SK-N-SH (cell line): ENCODE data around the gene LSM3. TPM values are rescaled to one million over a fixed set of nuclear protein-coding genes. Genes with fewer than 3 reads are reported as not detected.

Experiments used
- CTCF ChIA-PET: fragments of 300-600, 350-600 bp; formaldehyde crosslinking; extraction: SDS; loops from one replicate; lab custom pipeline; 2021; lab: Yijun Ruan, JAX
- POLR2A ChIA-PET: fragments of 350-600 bp; sonication (Branson Sonifier 250); formaldehyde crosslinking; extraction: SDS; loops from one replicate; lab custom pipeline; 2020; ENCODE audit warnings: antibody characterized with exemption, inconsistent platforms; lab: Yijun Ruan, JAX
- DNase-seq: peaks from one replicate; pipeline ENCODE4 v3.0.0; 2012
- H2AFZ ChIP-seq: fragments of 200-600 bp; sonication (generic); 2 replicates; pipeline ENCODE4 v1.8.1; 2016; ENCODE audit warnings: antibody characterized with exemption, mild to moderate bottlenecking, low read depth
- H3F3A ChIP-seq: fragments of 200-600 bp; sonication (generic); replicated peaks from 2 replicates; pipeline ENCODE3; 2016; ENCODE audit warnings: antibody characterized with exemption, mild to moderate bottlenecking; ENCODE audit not compliant: insufficient read depth
- H3K27ac ChIP-seq, 2 experiments: fragments of 200-500 bp in 1 of 2; fragments of 200-600 bp in 1 of 2; sonication (Bioruptor generic) in 1 of 2; sonication (generic), shearing (Covaris generic) in 1 of 2; 2 replicates each; pipeline versions ENCODE4 v1.5.1 to v1.6.1; 2014 to 2016; ENCODE audit warnings: low read depth in 2 of 2, inconsistent platforms in 1 of 2, low read length in 1 of 2, mild to moderate bottlenecking in 1 of 2, mixed read lengths in 1 of 2
- H3K27me3 ChIP-seq: fragments of 200-600 bp; sonication (generic), shearing (Covaris generic); 2 replicates; pipeline ENCODE4 v1.6.1; 2016; ENCODE audit warnings: mixed run types; ENCODE audit not compliant: insufficient read depth
- H3K36me3 ChIP-seq, 2 experiments: fragments of 200-500 bp in 1 of 2; fragments of 200-600 bp in 1 of 2; sonication (Bioruptor generic) in 1 of 2; sonication (generic) in 1 of 2; replicated peaks in 1 of 2; 2 replicates each; pipeline versions ENCODE3 to v1.5.1; 2014 to 2016; ENCODE audit warnings: low read length in 1 of 2, mild to moderate bottlenecking in 1 of 2; ENCODE audit not compliant: insufficient read depth in 2 of 2, control insufficient read depth in 1 of 2
- H3K4me1 ChIP-seq, 2 experiments: fragments of 200-500 bp in 1 of 2; fragments of 200-600 bp in 1 of 2; sonication (Bioruptor generic) in 1 of 2; sonication (generic), shearing (Covaris generic) in 1 of 2; 2 replicates each; pipeline versions ENCODE4 v1.5.1 to v1.6.1; 2014 to 2016; ENCODE audit warnings: low read depth in 1 of 2, low read length in 1 of 2, mixed run types in 1 of 2; ENCODE audit not compliant: insufficient read depth in 2 of 2, control insufficient read depth in 1 of 2
- H3K4me2 ChIP-seq: fragments of 200-600 bp; sonication (generic), shearing (Covaris generic); 2 replicates; pipeline ENCODE4 v1.6.1; 2017; ENCODE audit warnings: mixed run types
- H3K4me3 ChIP-seq, 2 experiments: fragments of 200-500 bp in 1 of 2; fragments of 200-600 bp in 1 of 2; sonication (Bioruptor generic) in 1 of 2; sonication (generic), shearing (Covaris generic) in 1 of 2; 2 replicates each; pipeline versions ENCODE4 v1.5.1 to v1.8.1; 2014 to 2016; ENCODE audit warnings: low read depth in 2 of 2, inconsistent platforms in 1 of 2, low read length in 1 of 2, mild to moderate bottlenecking in 1 of 2, mixed read lengths in 1 of 2, moderate library complexity in 1 of 2
- H3K79me2 ChIP-seq: fragments of 200-600 bp; sonication (generic); 2 replicates; pipeline ENCODE4 v1.8.1; 2017; ENCODE audit warnings: mild to moderate bottlenecking; ENCODE audit not compliant: insufficient read depth
- H3K9ac ChIP-seq: fragments of 200-600 bp; sonication (generic); 2 replicates; pipeline ENCODE4 v1.6.1; 2017; ENCODE audit warnings: mixed run types
- H3K9me2 ChIP-seq: fragments of 200-600 bp; sonication (generic); 2 replicates; pipeline ENCODE4 v1.6.1; 2017; ENCODE audit warnings: mixed run types
- H3K9me3 ChIP-seq: fragments of 200-600 bp; sonication (generic); 2 replicates; pipeline ENCODE4 v1.6.1; 2017; ENCODE audit warnings: mixed run types, mild to moderate bottlenecking, moderate library complexity
- H4K20me1 ChIP-seq: fragments of 200-600 bp; sonication (generic); 2 replicates; pipeline ENCODE4 v1.6.1; 2017; ENCODE audit warnings: mild to moderate bottlenecking, mixed run types; ENCODE audit not compliant: insufficient read depth
- CHD2 ChIP-seq: fragments of 150-350 bp; IDR thresholded peaks from 2 replicates; pipeline ENCODE4 v1.6.1; 2018; ENCODE audit warnings: low read length; ENCODE audit not compliant: partially characterized antibody
- EP300 ChIP-seq, 2 experiments: IDR thresholded peaks; 2 replicates each; pipeline versions ENCODE4 v1.4.0 to v1.6.1; 2012; ENCODE audit warnings: borderline replicate concordance in 1 of 2, low read depth in 1 of 2, low read length in 1 of 2
- EZH2phosphoT487 ChIP-seq: fragments of 200-600 bp; sonication (generic); IDR thresholded peaks from 2 replicates; pipeline ENCODE4 v1.6.1; 2017; ENCODE audit warnings: low read depth, mixed run types, mild to moderate bottlenecking, antibody characterized with exemption, moderate library complexity, borderline replicate concordance
- FOXJ3 ChIP-seq: sonication (generic); formaldehyde crosslinking; IDR thresholded peaks from 2 replicates; pipeline ENCODE4 v1.5.1; 2020; ENCODE audit warnings: mild to moderate bottlenecking, missing genetic modification reagents
- FOXM1 ChIP-seq: IDR thresholded peaks from 2 replicates; pipeline ENCODE4 v1.4.0; 2012; ENCODE audit warnings: low read depth, mild to moderate bottlenecking
- GABPA ChIP-seq: IDR thresholded peaks from 2 replicates; pipeline ENCODE4 v1.4.0; 2012; ENCODE audit warnings: low read depth, mild to moderate bottlenecking
- GATA2 ChIP-seq: sonication (generic); formaldehyde crosslinking; IDR thresholded peaks from 2 replicates; pipeline ENCODE4 v1.5.0; 2020; ENCODE audit warnings: mild to moderate bottlenecking, missing genetic modification reagents
- JUND ChIP-seq: IDR thresholded peaks from 2 replicates; pipeline ENCODE4 v1.4.0; 2012
- MAX ChIP-seq: IDR thresholded peaks from 2 replicates; pipeline ENCODE4 v1.4.0; 2012; ENCODE audit warnings: low read depth
- MXI1 ChIP-seq: IDR thresholded peaks from 2 replicates; pipeline ENCODE4 v1.6.1; 2012; ENCODE audit warnings: mild to moderate bottlenecking, low read depth, low read length, improper control_type of control experiment
- NFIC ChIP-seq: IDR thresholded peaks from 2 replicates; pipeline ENCODE4 v1.4.0; 2012; ENCODE audit warnings: borderline replicate concordance
- NRF1 ChIP-seq: IDR thresholded peaks from 2 replicates; pipeline ENCODE4 v1.6.1; 2012; ENCODE audit warnings: low read depth, mild to moderate bottlenecking, low read length
- PBX3 ChIP-seq: IDR thresholded peaks from 2 replicates; pipeline ENCODE4; 2012
- POLR2AphosphoS5 ChIP-seq: IDR thresholded peaks from 2 replicates; pipeline ENCODE4 v1.6.1; 2012; ENCODE audit warnings: low read depth, low read length
- RAD21 ChIP-seq: IDR thresholded peaks from 2 replicates; pipeline ENCODE4 v1.6.1; 2012; ENCODE audit warnings: mild to moderate bottlenecking, low read length
- RFX5 ChIP-seq: IDR thresholded peaks from 2 replicates; pipeline ENCODE4 v1.6.1; 2012; ENCODE audit warnings: mild to moderate bottlenecking, improper control_type of control experiment, low read length
- RXRA ChIP-seq: IDR thresholded peaks from 2 replicates; pipeline ENCODE4 v1.4.0; 2012; ENCODE audit warnings: low read depth, mild to moderate bottlenecking, borderline replicate concordance
- SIN3A ChIP-seq: IDR thresholded peaks from 2 replicates; pipeline ENCODE4 v1.6.1; 2012; ENCODE audit warnings: low read depth, mild to moderate bottlenecking, low read length, moderate library complexity, borderline replicate concordance
- SMC3 ChIP-seq: IDR thresholded peaks from 2 replicates; pipeline ENCODE4 v1.6.1; 2012; ENCODE audit warnings: low read depth, low read length, improper control_type of control experiment
- TAF1 ChIP-seq: IDR thresholded peaks from 2 replicates; pipeline ENCODE4 v1.6.1; 2012; ENCODE audit warnings: low read depth, mild to moderate bottlenecking, low read length, moderate library complexity, borderline replicate concordance
- TEAD4 ChIP-seq: IDR thresholded peaks from 2 replicates; pipeline ENCODE4 v1.4.0; 2012; ENCODE audit warnings: mild to moderate bottlenecking, borderline replicate concordance; ENCODE audit not compliant: insufficient read depth
- USF2 ChIP-seq: fragments of 150-350 bp; IDR thresholded peaks from 2 replicates; pipeline ENCODE4 v1.6.1; 2017; ENCODE audit warnings: antibody characterized with exemption, low read length, low read depth, borderline replicate concordance
- YY1 ChIP-seq: IDR thresholded peaks from 2 replicates; pipeline ENCODE4 v1.4.0; 2012; ENCODE audit warnings: low read depth, mild to moderate bottlenecking
- ZBTB33 ChIP-seq: IDR thresholded peaks from 2 replicates; pipeline ENCODE4 v1.4.0; 2012; ENCODE audit warnings: low read depth, borderline replicate concordance
- WGBS: methylation state at CpG from one replicate; pipeline ENCODE4 v1.1.6; 2017; ENCODE audit warnings: low lambda C conversion rate; 5-methylcytosine and 5-hydroxymethylcytosine counted together
- polyA plus RNA-seq, 3 experiments: library from polyadenylated mRNA; depleted of rRNA; stranded (reverse); fragments of >200 nt; gene quantifications; 2 replicates each; pipeline ENCODE4 v1.2.3, GENCODE V29; 2012
- TF ChIP-seq, protein P1 (sequence below): IDR thresholded peaks from 2 replicates; pipeline ENCODE4 v1.4.0; 2012; ENCODE audit warnings: low read depth, borderline replicate concordance

The LSM3 gene
- polyA plus RNA-seq, 1 of the 3 experiments (the other 2 are of a cell fraction): 5.1 TPM

DNA sequence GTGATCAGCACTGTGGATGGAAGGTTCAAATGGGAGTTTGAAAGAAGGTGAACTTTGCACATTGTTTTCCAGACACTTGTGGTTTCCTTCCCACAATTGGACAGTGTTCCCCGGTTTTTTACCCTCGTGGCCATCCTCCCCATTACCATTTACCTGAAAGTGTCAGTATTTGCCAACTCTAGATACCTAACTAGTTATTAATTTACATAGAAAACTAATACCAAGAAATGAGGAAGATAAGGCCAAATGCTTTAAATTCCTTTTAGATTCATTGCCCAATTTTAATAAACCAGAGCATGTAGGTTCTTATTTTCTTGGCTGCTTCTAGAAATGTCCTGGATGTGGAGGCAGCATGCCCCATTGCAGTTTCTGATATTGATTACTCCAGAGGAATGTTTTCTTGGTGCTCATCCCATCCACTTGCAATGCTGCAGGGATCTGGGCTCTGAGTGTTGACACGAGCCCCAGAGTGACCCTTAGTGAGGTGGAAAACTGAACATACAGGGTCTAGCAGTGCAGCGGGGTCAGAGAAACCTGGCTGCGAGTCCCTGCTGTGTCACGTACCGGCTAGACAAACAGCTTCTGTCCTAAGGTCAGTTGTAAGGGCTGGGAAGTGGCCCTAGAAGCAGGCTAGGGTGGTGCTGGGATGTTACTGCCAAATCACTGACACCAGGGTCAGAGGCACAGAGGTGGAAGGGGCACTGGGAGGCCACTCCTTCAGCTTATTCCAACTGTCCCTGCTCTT lies 23.5 kb downstream of the LSM3 start (continued):
- TF ChIP-seq TAF1 (no peak), SIN3A (no peak), RAD21 (no peak), SMC3 (no peak), FOXJ3 (no peak), TEAD4 (no peak), EZH2phosphoT487 (no peak), JUND (no peak), MAX (no peak), MXI1 (no peak), USF2 (no peak)
- TF ChIP-seq, protein P1, sequence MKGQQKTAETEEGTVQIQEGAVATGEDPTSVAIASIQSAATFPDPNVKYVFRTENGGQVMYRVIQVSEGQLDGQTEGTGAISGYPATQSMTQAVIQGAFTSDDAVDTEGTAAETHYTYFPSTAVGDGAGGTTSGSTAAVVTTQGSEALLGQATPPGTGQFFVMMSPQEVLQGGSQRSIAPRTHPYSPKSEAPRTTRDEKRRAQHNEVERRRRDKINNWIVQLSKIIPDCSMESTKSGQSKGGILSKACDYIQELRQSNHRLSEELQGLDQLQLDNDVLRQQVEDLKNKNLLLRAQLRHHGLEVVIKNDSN: no peak

DNA sequence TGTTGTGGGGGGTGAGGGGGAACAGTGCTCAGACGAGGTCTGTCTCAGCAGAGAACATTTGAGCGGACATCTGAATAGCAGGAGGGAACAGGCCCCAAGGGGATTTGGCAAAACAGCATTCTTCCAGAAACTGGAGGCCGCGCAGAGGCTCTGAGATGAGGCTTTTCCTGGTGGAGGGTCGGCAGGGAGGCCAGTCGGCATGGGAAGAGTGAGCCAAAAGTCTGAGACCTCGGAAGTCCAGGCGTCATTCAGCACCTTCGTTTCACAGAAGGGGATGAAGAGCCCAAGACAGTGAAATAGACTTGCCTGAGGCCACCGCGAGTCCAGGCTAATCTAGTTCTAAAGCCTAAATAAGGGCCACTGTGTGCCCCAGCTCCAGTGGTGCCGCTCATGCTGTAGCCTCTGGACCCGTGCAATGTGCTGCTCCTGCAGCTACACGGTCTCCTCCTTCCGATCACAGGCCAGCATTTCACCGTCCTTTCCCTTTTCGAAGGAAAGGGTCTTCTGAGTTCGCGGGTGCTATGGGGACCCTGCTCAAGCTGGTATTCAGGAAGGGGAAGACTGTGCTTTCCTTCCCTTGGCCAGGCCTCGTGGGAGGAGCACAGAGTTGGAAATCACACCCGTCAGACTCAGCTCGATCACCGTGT lies 24.4 kb downstream of the LSM3 start:
- DNase-seq: no peak
- POLR2A ChIA-PET: interaction anchor here (0.9 to 2.4 kb wide), 3 partner anchors 13 to 264 kb away, joined by 4 to 18 read pairs (median 9); partner anchors contain the start of genes LSM3 and XPC
- Histone ChIP-seq H3K27me3 (no peaks in the 10 kb centered on the region), H3K27ac (no peak overlapping the region), H3K36me3 (peaks cover 0 to 5% of the 10 kb centered on the region in 2 experiments), H3F3A (no peaks in the 10 kb centered on the region), H2AFZ (no peak overlapping the region), H4K20me1 (no peaks in the 10 kb centered on the region), H3K4me1 (peaks cover 3 to 17% of the 10 kb centered on the region in 2 experiments; a peak in 2 of 4 replicates), H3K79me2 (no peaks in the 10 kb centered on the region), H3K4me2 (no peak overlapping the region), H3K4me3 (peak overlapping the region in 1 of 2 experiments; percentile 21; a peak in 1 of 4 replicates), H3K9me2 (no peaks in the 10 kb centered on the region), H3K9ac (no peak overlapping the region), H3K9me3 (no peaks in the 10 kb centered on the region)
- CTCF ChIA-PET: interaction anchor here (0.6 to 6.3 kb wide), 76 partner anchors 8 to 605 kb away, joined by 3 to 115 read pairs (median 5); partner anchors contain the start of genes CHCHD4, LSM3, TMEM43 and WNT7A
- 71% methylated on average over 21 of the region's 23 CpGs for WGBS
- TF ChIP-seq RFX5 (no peak), FOXM1 (no peak), SMC3 (no peak), EP300 (IDR thresholded peaks at IDR 0.05; ENCODE audit: borderline replicate concordance in 1 of 2, low read depth in 1 of 2, low read length in 1 of 2) (no peak), GATA2 (CRISPR knock-in tag) (no peak), ZBTB33 (no peak), GABPA (no peak), MXI1 (no peak), RXRA (no peak), MAX (no peak), EZH2phosphoT487 (no peak), CHD2 (no peak), POLR2AphosphoS5 (no peak), NRF1 (no peak), NFIC (no peak), PBX3 (no peak), YY1 (no peak)
